Activated naive CD4-positive, alpha-beta T cell treated with anti-CD3 and anti-CD28 coated beads, Interleukin-2, amount 50 U/mL, for 24 hours (primary cell): ENCODE data around the gene PLEKHO2.
A peak's percentile ranks its signal among the peaks of the same experiment; 100 is the strongest.

Source experiments
- H3K27ac Mint-ChIP-seq: one replicate; pipeline ENCODE4 v1.8.0; 2021; ENCODE audit warnings: mild to moderate bottlenecking, mixed read lengths
- H3K27me3 Mint-ChIP-seq: one replicate; pipeline ENCODE4 v1.8.0; 2021; ENCODE audit warnings: mixed read lengths
- H3K36me3 Mint-ChIP-seq: one replicate; pipeline ENCODE4 v1.8.0; 2021; ENCODE audit warnings: mixed read lengths
- H3K4me1 Mint-ChIP-seq: one replicate; pipeline ENCODE4 v1.8.0; 2021; ENCODE audit warnings: mixed read lengths
- H3K4me3 Mint-ChIP-seq: one replicate; pipeline ENCODE4 v1.8.0; 2021; ENCODE audit warnings: mild to moderate bottlenecking, mixed read lengths
- H3K9me3 Mint-ChIP-seq: one replicate; pipeline ENCODE4 v1.8.0; 2021; ENCODE audit warnings: mixed read lengths

PLEKHO2 gene

GRCh38 chr15:64892847-64893403 lies 51.2 kb downstream of the PLEKHO2 start:
- H3K27me3 Mint-ChIP-seq: no peaks in the 10 kb centered on the region
- peak overlapping the region; percentile 94 for H3K4me3 Mint-ChIP-seq
- H3K9me3 Mint-ChIP-seq: no peaks in the 10 kb centered on the region
- no peaks in the 10 kb centered on the region for H3K36me3 Mint-ChIP-seq
- peak overlapping the region; percentile 97 for H3K27ac Mint-ChIP-seq
- H3K4me1 Mint-ChIP-seq: peaks cover 66% of the 10 kb centered on the region

DNA sequence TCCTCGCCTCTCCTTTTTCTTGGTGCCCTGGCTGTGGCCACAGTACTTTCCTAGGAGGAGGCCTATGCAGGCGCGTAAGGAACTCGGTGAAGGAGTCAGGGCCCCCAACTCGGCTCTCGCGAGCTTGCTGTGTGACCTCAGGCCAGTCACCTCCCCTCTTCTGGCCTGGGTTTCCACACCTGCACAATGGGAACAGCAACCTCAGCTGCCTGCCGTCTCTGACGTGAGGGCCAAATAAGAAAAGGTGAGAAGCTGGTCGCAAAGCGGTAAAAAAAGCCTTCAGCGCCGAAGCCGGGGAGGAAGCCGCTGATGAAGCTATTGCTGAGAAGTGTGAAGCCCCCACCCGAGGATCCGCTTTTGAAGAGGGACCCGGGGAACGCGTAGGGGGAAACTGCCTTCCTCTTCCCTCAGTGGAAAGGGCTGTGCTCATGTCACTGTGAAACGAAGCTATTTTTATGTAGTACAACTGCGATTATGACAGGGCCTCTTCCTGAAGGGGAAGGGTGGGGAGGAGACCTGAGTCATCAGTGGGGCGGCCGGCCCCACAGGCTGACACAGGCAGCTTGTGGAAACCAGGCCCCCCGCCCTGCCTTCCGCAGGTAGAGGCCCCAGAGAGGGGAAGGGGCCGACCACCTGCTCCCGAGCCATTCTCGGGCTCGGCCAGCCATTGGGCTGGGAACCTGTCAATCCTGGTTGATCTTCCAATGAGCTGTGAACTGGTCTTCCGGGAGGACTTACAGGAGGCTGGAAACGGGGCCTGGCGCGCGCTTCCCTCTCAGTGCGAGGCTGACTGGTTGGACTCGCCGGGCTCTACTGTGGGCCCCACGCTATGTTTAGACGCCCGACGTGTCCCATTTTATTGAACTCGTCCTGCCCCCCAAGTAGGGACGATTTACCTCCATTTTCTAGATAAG lies 52.0 kb downstream of the PLEKHO2 start:
- Mint-ChIP-seq H3K36me3 (no peaks in the 10 kb centered on the region), H3K9me3 (no peaks in the 10 kb centered on the region), H3K4me1 (peaks cover 71% of the 10 kb centered on the region), H3K27me3 (no peaks in the 10 kb centered on the region), H3K4me3 (peak overlapping the region; percentile 94), H3K27ac (peak overlapping the region; percentile 97)

- H3K4me1 Mint-ChIP-seq: peaks cover 71% of the 10 kb centered on the region
- H3K9me3 Mint-ChIP-seq: no peaks in the 10 kb centered on the region
- H3K27me3 Mint-ChIP-seq: no peaks in the 10 kb centered on the region
- peak overlapping the region; percentile 94 for H3K4me3 Mint-ChIP-seq
- peaks cover 3% of the 10 kb centered on the region for H3K36me3 Mint-ChIP-seq
- H3K27ac Mint-ChIP-seq: peak overlapping the region; percentile 97
These were observed 52.8 kb downstream of the PLEKHO2 start for GRCh38 chr15:64894395-64895056.

- Mint-ChIP-seq H3K27ac (peak overlapping the region; percentile 97), H3K9me3 (no peaks in the 10 kb centered on the region)
These were observed 53.8 kb downstream of the PLEKHO2 start for GRCh38 chr15:64895285-64896065.

DNA sequence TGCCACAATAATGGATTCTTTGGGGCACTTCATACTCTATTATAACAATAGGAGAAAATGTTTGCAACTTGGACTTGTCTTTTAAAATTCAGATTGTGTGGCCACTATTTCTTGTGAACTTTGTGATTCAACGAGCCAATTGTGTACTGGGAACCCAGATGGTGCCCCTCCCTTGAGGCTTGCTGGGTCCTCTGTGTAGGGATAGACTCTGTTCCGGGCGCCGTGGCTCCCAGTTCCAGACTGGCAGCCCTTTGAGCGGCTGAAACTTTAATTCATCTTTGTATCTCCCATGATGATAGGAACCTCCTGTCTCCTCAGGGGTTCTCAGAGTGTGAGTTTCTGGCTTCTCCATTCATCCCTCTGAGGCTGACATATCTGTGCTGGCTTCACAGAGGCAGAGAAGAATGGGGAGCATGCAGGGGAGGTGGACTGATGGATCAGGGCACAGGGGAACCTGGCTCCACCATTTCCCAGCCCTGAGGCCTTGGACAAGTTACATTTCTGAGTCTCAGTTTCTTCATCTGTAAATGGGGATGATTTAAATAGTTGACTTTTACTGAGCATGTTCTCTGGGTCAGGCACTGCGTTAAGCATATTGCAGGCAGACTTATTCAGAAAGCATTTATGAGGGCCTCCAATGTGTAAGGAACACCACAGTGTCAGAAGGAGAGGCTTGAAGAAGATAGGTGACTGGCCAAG lies 54.8 kb downstream of the PLEKHO2 start:
- Mint-ChIP-seq H3K27ac (peak overlapping the region; percentile 97), H3K4me3 (peak overlapping the region; percentile 94), H3K36me3 (peaks cover 6% of the 10 kb centered on the region), H3K9me3 (no peaks in the 10 kb centered on the region), H3K27me3 (no peaks in the 10 kb centered on the region), H3K4me1 (peaks cover 63% of the 10 kb centered on the region)

More at GRCh38 chr15:64895285-64896065, 53.8 kb downstream of the PLEKHO2 start:
- Mint-ChIP-seq H3K4me3 (peak overlapping the region; percentile 94), H3K36me3 (peaks cover 4% of the 10 kb centered on the region), H3K27me3 (no peaks in the 10 kb centered on the region), H3K4me1 (peaks cover 71% of the 10 kb centered on the region)

GRCh38 chr15:64897345-64897985 lies 55.8 kb downstream of the PLEKHO2 start:
- peak overlapping the region; percentile 71 for H3K27ac Mint-ChIP-seq
- peaks cover 6% of the 10 kb centered on the region for H3K36me3 Mint-ChIP-seq
- H3K4me3 Mint-ChIP-seq: no peak overlapping the region

GRCh38 chr15:64898406-64898805 lies 56.7 kb downstream of the PLEKHO2 start:
- H3K27me3 Mint-ChIP-seq: no peaks in the 10 kb centered on the region
- H3K4me3 Mint-ChIP-seq: no peak overlapping the region
- H3K4me1 Mint-ChIP-seq: peaks cover 63% of the 10 kb centered on the region
- no peaks in the 10 kb centered on the region for H3K9me3 Mint-ChIP-seq
- no peak overlapping the region for H3K27ac Mint-ChIP-seq
- peaks cover 6% of the 10 kb centered on the region for H3K36me3 Mint-ChIP-seq

More at GRCh38 chr15:64897345-64897985, 55.8 kb downstream of the PLEKHO2 start:
- peaks cover 63% of the 10 kb centered on the region for H3K4me1 Mint-ChIP-seq
- no peaks in the 10 kb centered on the region for H3K9me3 Mint-ChIP-seq
- no peaks in the 10 kb centered on the region for H3K27me3 Mint-ChIP-seq

- Mint-ChIP-seq H3K27me3 (no peaks in the 10 kb centered on the region), H3K9me3 (no peaks in the 10 kb centered on the region), H3K4me1 (peaks cover 60% of the 10 kb centered on the region), H3K27ac (no peak overlapping the region), H3K36me3 (peaks cover 7% of the 10 kb centered on the region), H3K4me3 (no peak overlapping the region)
These were observed 59.4 kb downstream of the PLEKHO2 start for GRCh38 chr15:64901141-64901540.

DNA sequence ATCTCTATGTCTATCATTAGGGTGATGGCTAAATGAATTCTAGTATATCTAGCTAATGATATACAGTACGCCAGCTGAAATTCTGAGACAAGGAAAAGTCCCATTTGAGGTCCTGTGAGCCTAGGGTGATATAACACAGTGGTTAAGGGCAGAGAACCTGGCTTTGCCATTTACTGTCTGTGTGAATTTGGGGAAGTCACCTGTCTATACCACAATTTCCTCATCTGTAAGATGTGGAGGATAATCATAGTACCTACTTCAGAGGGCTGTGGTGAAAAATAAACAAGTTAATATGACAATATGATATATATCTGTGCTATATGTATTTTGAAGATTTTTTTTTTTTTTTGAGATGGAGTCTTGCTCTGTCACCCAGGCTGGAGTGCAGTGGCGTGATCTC lies 60.2 kb downstream of the PLEKHO2 start:
- H3K27ac Mint-ChIP-seq: no peak overlapping the region
- H3K4me3 Mint-ChIP-seq: no peak overlapping the region
- no peaks in the 10 kb centered on the region for H3K9me3 Mint-ChIP-seq
- H3K27me3 Mint-ChIP-seq: no peaks in the 10 kb centered on the region
- peaks cover 52% of the 10 kb centered on the region for H3K4me1 Mint-ChIP-seq
- peaks cover 7% of the 10 kb centered on the region for H3K36me3 Mint-ChIP-seq

DNA sequence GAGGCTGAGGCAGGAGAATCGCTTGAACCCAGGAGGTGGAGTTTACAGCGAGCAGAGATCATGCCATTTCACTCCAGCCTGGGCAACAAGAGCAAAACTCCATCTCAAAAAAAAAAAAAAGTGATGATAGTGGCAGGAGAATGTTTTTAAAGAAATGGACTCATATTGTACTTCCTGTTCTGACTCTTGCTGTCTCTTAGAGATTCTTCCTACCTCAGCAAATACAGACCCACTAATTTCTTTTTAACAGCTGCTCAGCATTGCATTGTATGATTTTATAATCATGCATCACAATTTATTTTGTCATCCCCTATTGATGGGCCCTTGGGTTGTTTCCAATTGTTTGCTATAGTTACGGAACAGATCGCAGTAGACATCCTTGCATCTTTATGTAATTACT lies 61.1 kb downstream of the PLEKHO2 start:
- Mint-ChIP-seq H3K36me3 (peaks cover 7% of the 10 kb centered on the region), H3K4me3 (no peak overlapping the region), H3K27me3 (no peaks in the 10 kb centered on the region), H3K4me1 (peaks cover 44% of the 10 kb centered on the region), H3K27ac (no peak overlapping the region), H3K9me3 (no peaks in the 10 kb centered on the region)

DNA sequence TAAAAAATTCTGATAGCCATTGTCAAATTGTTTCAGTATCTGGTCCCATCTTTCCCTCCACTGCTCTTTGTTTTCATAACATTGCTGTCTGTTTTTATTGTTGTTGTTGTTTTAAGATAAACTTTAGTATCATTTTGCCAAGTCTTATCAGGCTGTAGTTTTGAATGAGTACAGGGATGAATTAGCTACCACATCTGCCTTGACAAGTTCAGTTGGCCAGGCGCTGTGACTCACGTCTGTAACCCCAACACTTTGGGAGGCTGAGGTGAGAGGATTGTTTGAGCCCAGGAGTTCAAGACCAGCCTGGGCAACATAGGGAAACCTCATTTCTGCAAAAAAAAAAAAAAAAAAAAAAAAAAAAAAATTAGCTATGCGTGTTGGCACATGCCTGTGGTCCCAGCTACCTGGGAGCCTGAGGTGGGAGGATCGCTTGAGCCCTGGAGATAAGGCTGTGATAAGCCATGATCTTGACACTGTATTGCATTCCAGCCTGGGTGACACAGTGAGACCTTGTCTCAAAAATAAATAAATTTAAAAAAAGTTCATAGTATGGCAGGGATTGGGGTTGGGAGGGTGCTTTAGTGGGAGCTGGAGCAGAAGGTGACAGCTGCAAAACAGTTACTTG lies 61.7 kb downstream of the PLEKHO2 start:
- Mint-ChIP-seq H3K4me1 (peaks cover 39% of the 10 kb centered on the region), H3K4me3 (no peak overlapping the region), H3K36me3 (peaks cover 7% of the 10 kb centered on the region), H3K9me3 (no peaks in the 10 kb centered on the region), H3K27me3 (no peaks in the 10 kb centered on the region), H3K27ac (no peak overlapping the region)

DNA sequence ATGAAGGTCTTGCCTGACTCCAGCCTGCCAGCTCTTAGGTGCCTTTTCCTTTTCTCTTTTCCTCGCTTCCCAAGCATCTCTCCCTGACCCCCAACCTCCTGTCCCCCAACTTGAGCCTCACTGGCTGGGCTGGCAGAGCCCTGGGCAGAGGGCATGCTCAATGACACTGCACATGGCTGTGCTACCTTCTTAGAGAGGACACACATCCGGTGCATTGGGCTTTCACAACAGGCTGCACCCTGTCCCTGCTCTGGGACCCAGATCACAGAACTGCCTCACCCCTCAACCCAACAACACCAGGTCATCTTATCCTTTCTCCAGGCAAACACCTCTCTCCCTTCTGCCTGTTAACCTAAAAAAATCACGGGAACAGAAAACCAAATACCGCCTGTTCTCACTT lies 62.5 kb downstream of the PLEKHO2 start:
- Mint-ChIP-seq H3K9me3 (no peaks in the 10 kb centered on the region), H3K36me3 (peaks cover 7% of the 10 kb centered on the region), H3K4me3 (no peak overlapping the region), H3K27ac (no peak overlapping the region), H3K4me1 (peaks cover 39% of the 10 kb centered on the region), H3K27me3 (no peaks in the 10 kb centered on the region)

- H3K36me3 Mint-ChIP-seq: peaks cover 3% of the 10 kb centered on the region
- H3K27ac Mint-ChIP-seq: no peak overlapping the region
- no peaks in the 10 kb centered on the region for H3K27me3 Mint-ChIP-seq
- peak overlapping the region; percentile 73 for H3K4me3 Mint-ChIP-seq
- H3K9me3 Mint-ChIP-seq: no peaks in the 10 kb centered on the region
- peaks cover 39% of the 10 kb centered on the region for H3K4me1 Mint-ChIP-seq
These were observed 63.6 kb downstream of the PLEKHO2 start for GRCh38 chr15:64905119-64905831.
